Uterus (tissue), 4 donors: ENCODE results near the gene C17orf100. TPM values are rescaled to one million over a fixed set of nuclear protein-coding genes. Genes with fewer than 3 reads are reported as not detected.

Experiments used
- DNase-seq, 2 donors: peaks; one replicate each; pipeline ENCODE4 v3.0.0-alpha.2; 2019 to 2020
- H3K27ac ChIP-seq, 2 donors: fragments of 200-600 bp; sonication (generic); 1 replicate in 1 of 2; 2 replicates in 1 of 2; pipeline ENCODE4 v1.5.1; 2016 to 2018
- H3K27me3 ChIP-seq, 2 donors: fragments of 200-600 bp; sonication (generic); one replicate each; pipeline ENCODE4 v1.5.1; 2018 to 2019; ENCODE audit warnings: control low read depth in 1 of 2
- H3K36me3 ChIP-seq, 2 donors: fragments of 200-600 bp; sonication (generic); one replicate each; pipeline ENCODE4 v1.5.1; 2019; ENCODE audit warnings: control low read depth in 1 of 2
- H3K4me1 ChIP-seq, 2 donors: fragments of 200-600 bp; sonication (generic); one replicate each; pipeline ENCODE4 v1.5.1; 2018 to 2019; ENCODE audit warnings: control low read depth in 1 of 2
- H3K4me3 ChIP-seq, 2 donors: fragments of 200-600 bp; sonication (generic); 1 replicate in 1 of 2; 2 replicates in 1 of 2; pipeline ENCODE4 v1.5.1; 2018 to 2019; ENCODE audit warnings: mild to moderate bottlenecking in 1 of 2
- H3K9me3 ChIP-seq, 2 donors: fragments of 200-600 bp; sonication (generic); one replicate each; pipeline ENCODE4 v1.5.1; 2019; ENCODE audit warnings: control low read depth in 1 of 2
- CTCF ChIP-seq, 4 experiments: fragments of 200-600 bp in 2 of 4; fragments of 450-650 bp in 2 of 4; sonication (generic) in 2 of 4; IDR thresholded peaks; one replicate each; pipeline ENCODE4 v1.5.1; 2016 to 2019; ENCODE audit warnings: antibody characterized with exemption in 4 of 4, mild to moderate bottlenecking in 2 of 4, moderate library complexity in 1 of 4
- POLR2A ChIP-seq, 2 donors: fragments of 450-650 bp; IDR thresholded peaks; one replicate each; pipeline ENCODE4 v1.6.1; 2016; ENCODE audit warnings: antibody characterized with exemption in 2 of 2, mild to moderate bottlenecking in 1 of 2, moderate library complexity in 1 of 2
- intact Hi-C: fragments of 100-400 bp; cut with DNase I; formaldehyde crosslinking; loops from one replicate; pipeline ENCODE4 v1.15.1; 2023; ENCODE audit warnings: low total_unique reads
- microRNA-seq: library from miRNA; unstranded; fragments of <30 nt; microRNA quantifications from one replicate; pipeline ENCODE4, GENCODE V29; 2016; ENCODE audit warnings: borderline microRNAs expressed, borderline replicate concordance
- small RNA-seq: library from RNA; depleted of rRNA; stranded (forward); fragments of <200 nt; gene quantifications from one replicate; pipeline ENCODE3, GENCODE V24; 2016
- total RNA-seq, 4 donors: library from RNA; depleted of rRNA in 3 of 4; stranded (reverse); fragments of >200 nt in 3 of 4; gene quantifications; one replicate each; pipeline versions ENCODE4 v1.1.0 to v1.2.4, GENCODE V29; 2014 to 2023
- donor health status: DM: yes; HTN: yes; CAD: no.

Gene C17orf100
- total RNA-seq, 4 donors from 2014 or later: 0.26 to 3.2 (median 1.3) TPM

- TF ChIP-seq CTCF (IDR thresholded peaks at IDR 0.05) (no peak), POLR2A (IDR thresholded peaks at IDR 0.05) (no peak)
- intact Hi-C loops: no loop called here
- H3K36me3 ChIP-seq: no peaks in the 10 kb centered on the region
- H3K4me3 ChIP-seq: no peak overlapping the region
- no peaks in the 10 kb centered on the region for H3K9me3 ChIP-seq
- no peaks in the 10 kb centered on the region for H3K27me3 ChIP-seq
- H3K27ac ChIP-seq: no peak overlapping the region
- no peaks in the 10 kb centered on the region for H3K4me1 ChIP-seq
- DNase-seq: no peak
Observed at GRCh38 chr17:6699997-6700947, 48.7 kb downstream of the C17orf100 start.

- Histone ChIP-seq H3K27me3 (no peaks in the 10 kb centered on the region), H3K4me1 (no peaks in the 10 kb centered on the region), H3K27ac (no peak overlapping the region), H3K36me3 (no peaks in the 10 kb centered on the region), H3K9me3 (no peaks in the 10 kb centered on the region), H3K4me3 (no peak overlapping the region)
- intact Hi-C loops: no loop called here
- no peak for DNase-seq
- TF ChIP-seq POLR2A (IDR thresholded peaks at IDR 0.05) (no peak), CTCF (IDR thresholded peaks at IDR 0.05) (no peak)
Observed at GRCh38 chr17:6700948-6701307, 49.4 kb downstream of the C17orf100 start.

GRCh38 chr17:6701719-6702118 is 50.2 kb downstream of the C17orf100 start:
- no peak overlapping the region for H3K4me3 ChIP-seq
- intact Hi-C loops: no loop called here
- no peak overlapping the region for H3K27ac ChIP-seq
- no peak for DNase-seq
- no peak for TF ChIP-seq CTCF (IDR thresholded peaks at IDR 0.05)
- no peak for TF ChIP-seq POLR2A (IDR thresholded peaks at IDR 0.05)
- no peaks in the 10 kb centered on the region for H3K4me1 ChIP-seq
- H3K36me3 ChIP-seq: no peaks in the 10 kb centered on the region
- H3K9me3 ChIP-seq: no peaks in the 10 kb centered on the region
- no peaks in the 10 kb centered on the region for H3K27me3 ChIP-seq

- Histone ChIP-seq H3K27ac (no peak overlapping the region), H3K4me3 (no peak overlapping the region), H3K4me1 (no peaks in the 10 kb centered on the region), H3K36me3 (no peaks in the 10 kb centered on the region), H3K27me3 (no peaks in the 10 kb centered on the region), H3K9me3 (no peaks in the 10 kb centered on the region)
- DNase-seq: no peak
- intact Hi-C loops: no loop called here
- TF ChIP-seq POLR2A (IDR thresholded peaks at IDR 0.05) (no peak), CTCF (IDR thresholded peaks at IDR 0.05) (no peak)
Observed at GRCh38 chr17:6702567-6703215, 51.1 kb downstream of the C17orf100 start.

Small RNAs within 50 kb of the gene (microRNA-seq; reads per million reads assigned to microRNA genes)
- gene MIR4520-1 (not detected), gene MIR4520-2 (not detected)

Small RNAs within 50 kb of the gene (small RNA-seq; reads per million reads assigned to genes)
- not detected for gene MIR4520-1

Other genes with a start within 250 kb of the C17orf100 start
- gene AIPL1, start 216.6 kb upstream of the C17orf100 start, total RNA-seq: not detected
- 10 to 100 TPM in 1 of 4 donors, not detected in 3; 16.0 TPM for gene PIMREG, start 207.3 kb upstream of the C17orf100 start, total RNA-seq
- 1 to 10 TPM in 3 of 4 donors, under 1 TPM in 1; 0.59 to 9.3 (median 6.1) TPM for gene PITPNM3, start 95.2 kb upstream of the C17orf100 start, total RNA-seq
- 10 to 100 TPM in 3 of 4 donors, 1 to 10 TPM in 1; 6.2 to 52.3 (median 28.8) TPM for gene KIAA0753, start 11.1 kb upstream of the C17orf100 start, total RNA-seq
- 100 to 1,000 TPM in 1 of 4 donors, 10 to 100 TPM in 2, 1 to 10 TPM in 1; 2.8 to 108 (median 51.5) TPM for gene TXNDC17, start 10.7 kb upstream of the C17orf100 start, total RNA-seq
- 10 to 100 TPM in 3 of 4 donors, 1 to 10 TPM in 1; 1.5 to 49.7 (median 15.7) TPM for gene MED31, start 157 bp upstream of the C17orf100 start, total RNA-seq
- 1 to 10 TPM in 1 of 4 donors, under 1 TPM in 1, not detected in 2; 0.61 to 2.8 TPM for gene SLC13A5, start 61.6 kb downstream of the C17orf100 start, total RNA-seq
- 100 to 1,000 TPM in 1 of 4 donors, 10 to 100 TPM in 3; 16.5 to 139 (median 63.9) TPM for gene XAF1, start 104.3 kb downstream of the C17orf100 start, total RNA-seq
- 1 to 10 TPM in 2 of 4 donors, under 1 TPM in 1, not detected in 1; 0.76 to 4.7 (median 2.0) TPM for gene FBXO39, start 124.5 kb downstream of the C17orf100 start, total RNA-seq
- 1 to 10 TPM in 1 of 4 donors, under 1 TPM in 1, not detected in 2; 0.12 to 2.4 TPM for gene TEKT1, start 180.0 kb downstream of the C17orf100 start, total RNA-seq